ENCODE results near the gene XKR8. TPM values are rescaled to one million over a fixed set of nuclear protein-coding genes. Genes with fewer than 3 reads are reported as not detected.

The XKR8 gene
- total RNA-seq, 1 donor from 2014 or later = 20.1 TPM

- Mint-ChIP-seq H3K4me3 (ENCODE audit: unreplicated experiment) (no peak overlapping the region), H3K36me3 (ENCODE audit: low read depth, unreplicated experiment) (peaks cover 4% of the 10 kb centered on the region), H3K27me3 (ENCODE audit: unreplicated experiment) (no peaks in the 10 kb centered on the region), H3K27ac (ENCODE audit: unreplicated experiment) (no peak overlapping the region), H3K4me1 (ENCODE audit: unreplicated experiment) (no peaks in the 10 kb centered on the region), H3K9me3 (ENCODE audit: unreplicated experiment) (no peaks in the 10 kb centered on the region)
- no peak for DNase-seq (ENCODE audit: low spot score)
- TF ChIP-seq CTCF (IDR thresholded peaks at IDR 0.05; ENCODE audit: unreplicated experiment) = peak; percentile 33
Measured at GRCh38 chr1:27979151-27979858, 19.5 kb downstream of the XKR8 start.

- no peak for DNase-seq (ENCODE audit: low spot score)
- TF ChIP-seq CTCF (IDR thresholded peaks at IDR 0.05; ENCODE audit: unreplicated experiment) = no peak
- H3K36me3 Mint-ChIP-seq (ENCODE audit: low read depth, unreplicated experiment) = peaks cover 4% of the 10 kb centered on the region
- H3K27me3 Mint-ChIP-seq (ENCODE audit: unreplicated experiment) = no peaks in the 10 kb centered on the region
- no peaks in the 10 kb centered on the region for H3K4me1 Mint-ChIP-seq (ENCODE audit: unreplicated experiment)
- H3K4me3 Mint-ChIP-seq (ENCODE audit: unreplicated experiment) = no peak overlapping the region
- H3K9me3 Mint-ChIP-seq (ENCODE audit: unreplicated experiment) = no peaks in the 10 kb centered on the region
- H3K27ac Mint-ChIP-seq (ENCODE audit: unreplicated experiment) = no peak overlapping the region
Measured at GRCh38 chr1:27979859-27980201, 20.1 kb downstream of the XKR8 start.

- no peak for DNase-seq (ENCODE audit: low spot score)
- TF ChIP-seq CTCF (IDR thresholded peaks at IDR 0.05; ENCODE audit: unreplicated experiment) = no peak
- Mint-ChIP-seq H3K9me3 (ENCODE audit: unreplicated experiment) (no peaks in the 10 kb centered on the region), H3K36me3 (ENCODE audit: low read depth, unreplicated experiment) (peaks cover 4% of the 10 kb centered on the region), H3K4me3 (ENCODE audit: unreplicated experiment) (no peak overlapping the region), H3K27me3 (ENCODE audit: unreplicated experiment) (no peaks in the 10 kb centered on the region), H3K4me1 (ENCODE audit: unreplicated experiment) (no peaks in the 10 kb centered on the region), H3K27ac (ENCODE audit: unreplicated experiment) (peak overlapping the region; percentile 32)
Measured at GRCh38 chr1:27980216-27980845, 20.6 kb downstream of the XKR8 start.

- H3K27me3 Mint-ChIP-seq (ENCODE audit: unreplicated experiment) = no peaks in the 10 kb centered on the region
- no peak for DNase-seq (ENCODE audit: low spot score)
- no peaks in the 10 kb centered on the region for H3K9me3 Mint-ChIP-seq (ENCODE audit: unreplicated experiment)
Measured at GRCh38 chr1:27981145-27981544, 21.4 kb downstream of the XKR8 start.

More at GRCh38 chr1:27981145-27981544, 21.4 kb downstream of the XKR8 start:
- no peak for TF ChIP-seq CTCF (IDR thresholded peaks at IDR 0.05; ENCODE audit: unreplicated experiment)
- Mint-ChIP-seq H3K27ac (ENCODE audit: unreplicated experiment) (no peak overlapping the region), H3K36me3 (ENCODE audit: low read depth, unreplicated experiment) (peaks cover 4% of the 10 kb centered on the region), H3K4me3 (ENCODE audit: unreplicated experiment) (no peak overlapping the region), H3K4me1 (ENCODE audit: unreplicated experiment) (no peaks in the 10 kb centered on the region)

Measured in endothelial cell (in vitro differentiated cells).